SH-SY5Y (cell line): ENCODE measurements around the gene CCT3.

Experiments
- GATA2 ChIP-seq: IDR thresholded peaks from 2 replicates; pipeline ENCODE4 v1.6.1; 2011; ENCODE audit warnings: mild to moderate bottlenecking, low read depth, low read length
- GATA3 ChIP-seq: IDR thresholded peaks from 2 replicates; pipeline ENCODE4 v1.6.1; 2011; ENCODE audit warnings: low read depth, mild to moderate bottlenecking, low read length, moderate library complexity

DNA sequence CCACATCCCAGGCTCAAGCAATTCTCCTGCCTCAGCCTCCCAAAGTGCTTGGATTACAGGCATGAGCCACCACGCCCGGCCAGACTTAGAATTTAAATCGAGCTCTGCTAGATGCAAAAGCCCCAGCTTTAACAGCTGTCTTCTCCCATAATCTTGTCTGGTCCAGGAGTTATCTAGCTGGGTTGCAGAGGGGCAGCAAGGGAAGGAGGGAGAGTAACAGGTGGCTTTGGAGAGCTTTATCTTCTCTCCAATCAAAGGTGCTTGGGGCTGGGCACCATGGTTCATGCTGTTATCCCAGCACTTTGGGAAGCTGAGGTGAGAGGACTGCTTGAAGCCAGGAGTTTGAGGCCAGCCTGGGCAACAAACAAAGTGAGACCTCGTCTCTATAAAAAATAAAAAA is 34.8 kb upstream of the CCT3 start:
- TF ChIP-seq GATA2 (no peak), GATA3 (no peak)
